HG02884 (cell line): Measurements from ENCODE around the gene BIRC5.

ENCODE experiments used
- ATAC-seq: cut with Tn5 transposase; IDR thresholded peaks from one replicate; pipeline ENCODE4 v1.9.1; 2021; ENCODE audit warnings: mild to moderate bottlenecking, moderate library complexity; ENCODE audit not compliant: unreplicated experiment

BIRC5 gene

GRCh38 chr17:78255029-78255656 is 41.1 kb downstream of the BIRC5 start:
- ATAC-seq, result no peak

GRCh38 chr17:78255953-78256706 is 42.1 kb downstream of the BIRC5 start:
- no peak for ATAC-seq

- ATAC-seq, result no peak
Measured at GRCh38 chr17:78256707-78257591, 42.9 kb downstream of the BIRC5 start.

GRCh38 chr17:78257810-78258322 is 43.8 kb downstream of the BIRC5 start:
- no peak for ATAC-seq

- ATAC-seq, result no peak
Measured at GRCh38 chr17:78258323-78259191, 44.5 kb downstream of the BIRC5 start.

- ATAC-seq, result no peak
Measured at GRCh38 chr17:78259192-78259554, 45.1 kb downstream of the BIRC5 start.

GRCh38 chr17:78263063-78263735 is 49.1 kb downstream of the BIRC5 start:
- ATAC-seq, result no peak

GRCh38 chr17:78263736-78264340 is 49.8 kb downstream of the BIRC5 start:
- no peak for ATAC-seq

GRCh38 chr17:78264590-78264989 is 50.5 kb downstream of the BIRC5 start:
- ATAC-seq, result no peak

GRCh38 chr17:78265121-78265520 is 51.1 kb downstream of the BIRC5 start:
- no peak for ATAC-seq

GRCh38 chr17:78266231-78266631 is 52.2 kb downstream of the BIRC5 start:
- no peak for ATAC-seq

- no peak for ATAC-seq
Measured at GRCh38 chr17:78266771-78267170, 52.7 kb downstream of the BIRC5 start.

GRCh38 chr17:78267253-78268073 is 53.4 kb downstream of the BIRC5 start:
- no peak for ATAC-seq

GRCh38 chr17:78268191-78268874 is 54.3 kb downstream of the BIRC5 start:
- ATAC-seq, result no peak

GRCh38 chr17:78268951-78269905 is 55.2 kb downstream of the BIRC5 start:
- no peak for ATAC-seq

GRCh38 chr17:78269955-78270381 is 55.9 kb downstream of the BIRC5 start:
- ATAC-seq, result no peak
